Endothelial cell of umbilical vein (primary cell): ENCODE measurements around the gene USP47. TPM values are rescaled to one million over a fixed set of nuclear protein-coding genes. Genes with fewer than 3 reads are reported as not detected.

Experiments
- BruUV-seq: library from RNA; stranded (reverse); fragments of 400-500 nt; replicated peaks from 2 replicates; lab custom pipeline; 2021; lab: Mats Ljungman, UMichigan
- CTCF ChIA-PET: fragments of 300-600, 350-600 bp; sonication (Branson Sonifier 250); formaldehyde crosslinking; loops from one replicate; lab custom pipeline; 2021; ENCODE audit warnings: antibody characterized with exemption, inconsistent platforms; lab: Charles Lee
- POLR2A ChIA-PET: fragments of 300-600, 350-600 bp; sonication (Branson Sonifier 250); formaldehyde crosslinking; loops from one replicate; lab custom pipeline; 2021; ENCODE audit warnings: antibody characterized with exemption, inconsistent platforms; lab: Charles Lee
- DNase-seq: peaks from one replicate; pipeline ENCODE4 v3.0.0-alpha.2; 2011; ENCODE audit warnings: low read depth, low spot score
- FAIRE-seq: peaks from 2 replicates; lab custom pipeline; 2011; peaks lifted over from hg19 to GRCh38; lab: Jason Lieb, UNC
- H2AFZ ChIP-seq: 2 replicates; pipeline ENCODE4 v1.6.0; 2012; ENCODE audit warnings: low read depth, low read length, control low read depth, inconsistent platforms
- H3K27ac ChIP-seq: 2 replicates; pipeline ENCODE4 v1.5.1; 2011; ENCODE audit warnings: low read depth, mild to moderate bottlenecking, control low read depth, low read length, moderate library complexity; ENCODE audit not compliant: insufficient read depth
- H3K27me3 ChIP-seq, 2 experiments: 2 replicates each; pipeline versions ENCODE4 v1.6.0 to v1.6.1; 2011; ENCODE audit warnings: low read length in 2 of 2, mixed read lengths in 1 of 2; ENCODE audit not compliant: control insufficient read depth in 2 of 2, insufficient read depth in 2 of 2
- H3K36me3 ChIP-seq, 2 experiments: 2 replicates in 1 of 2; 3 replicates in 1 of 2; pipeline ENCODE4 v1.5.1; 2011; ENCODE audit warnings: low read length in 2 of 2, mild to moderate bottlenecking in 1 of 2, moderate library complexity in 1 of 2; ENCODE audit not compliant: control insufficient read depth in 2 of 2, insufficient read depth in 2 of 2; ENCODE audit errors: extremely low read depth in 1 of 2
- H3K4me1 ChIP-seq: 3 replicates; pipeline ENCODE4 v1.5.1; 2011; ENCODE audit warnings: mild to moderate bottlenecking, low read length; ENCODE audit not compliant: control insufficient read depth, insufficient read depth; ENCODE audit errors: extremely low read depth
- H3K4me2 ChIP-seq: 2 replicates; pipeline ENCODE4 v1.6.1; 2011; ENCODE audit warnings: low read length, control low read depth, mixed read lengths; ENCODE audit not compliant: insufficient read depth
- H3K4me3 ChIP-seq, 3 experiments: fragments of 200-600 bp in 1 of 3; sonication (generic), shearing (Covaris generic) in 1 of 3; replicated peaks in 1 of 3; 2 replicates each; pipeline ENCODE4 v1.5.1; 2011 to 2016; ENCODE audit warnings: control low read depth in 3 of 3, low read length in 3 of 3, mild to moderate bottlenecking in 2 of 3, inconsistent platforms in 1 of 3, low read depth in 1 of 3, moderate library complexity in 1 of 3; ENCODE audit not compliant: insufficient read depth in 1 of 3
- H3K79me2 ChIP-seq: 2 replicates; pipeline ENCODE4 v1.6.0; 2012; ENCODE audit warnings: low read length, inconsistent platforms; ENCODE audit not compliant: control insufficient read depth, insufficient read depth
- H3K9ac ChIP-seq: replicated peaks from 2 replicates; pipeline ENCODE3; 2011; ENCODE audit warnings: low read length, control low read depth; ENCODE audit not compliant: insufficient read depth; ENCODE audit errors: extremely low read depth
- H3K9me1 ChIP-seq: replicated peaks from 3 replicates; pipeline ENCODE4 v1.6.0; 2011; ENCODE audit warnings: mild to moderate bottlenecking, low read length; ENCODE audit not compliant: control insufficient read depth, insufficient read depth; ENCODE audit errors: extremely low read depth
- H3K9me3 ChIP-seq: replicated peaks from 2 replicates; pipeline ENCODE4 v1.5.1; 2012; ENCODE audit warnings: low read length, inconsistent platforms; ENCODE audit not compliant: control insufficient read depth, insufficient read depth
- H4K20me1 ChIP-seq: replicated peaks from 2 replicates; pipeline ENCODE3; 2011; ENCODE audit warnings: mild to moderate bottlenecking, low read length; ENCODE audit not compliant: control insufficient read depth, insufficient read depth; ENCODE audit errors: extremely low read depth
- CTCF ChIP-seq, 2 donors: IDR thresholded peaks; 1 replicate in 1 of 2; 2 replicates in 1 of 2; pipeline ENCODE4 v1.5.1; 2011; ENCODE audit warnings: low read length in 2 of 2, mild to moderate bottlenecking in 2 of 2, moderate library complexity in 2 of 2, control low read depth in 1 of 2, inconsistent platforms in 1 of 2, low read depth in 1 of 2; ENCODE audit not compliant: insufficient read depth in 1 of 2; ENCODE audit errors: extremely low read depth in 1 of 2
- EZH2 ChIP-seq: IDR thresholded peaks from 2 replicates; pipeline ENCODE4 v1.6.1; 2012; ENCODE audit warnings: borderline replicate concordance, low read depth, mild to moderate bottlenecking, moderate library complexity, low read length, inconsistent platforms; ENCODE audit not compliant: severe bottlenecking
- FOS ChIP-seq: IDR thresholded peaks from 2 replicates; pipeline ENCODE4 v1.6.1; 2011; ENCODE audit warnings: mild to moderate bottlenecking, low read length, moderate library complexity, borderline replicate concordance; ENCODE audit not compliant: insufficient read depth
- GATA2 ChIP-seq: IDR thresholded peaks from 2 replicates; pipeline ENCODE4 v1.7.0; 2011; ENCODE audit warnings: low read depth, mild to moderate bottlenecking, moderate library complexity, mixed read lengths, low read length; ENCODE audit not compliant: insufficient read length, insufficient read depth
- JUN ChIP-seq: IDR thresholded peaks from 2 replicates; pipeline ENCODE4 v1.6.1; 2011; ENCODE audit warnings: borderline replicate concordance, low read depth; ENCODE audit not compliant: insufficient read length, insufficient read depth
- MAX ChIP-seq: IDR thresholded peaks from 2 replicates; pipeline ENCODE4 v1.6.1; 2011; ENCODE audit not compliant: insufficient read depth, insufficient read length
- POLR2AphosphoS5 ChIP-seq: IDR thresholded peaks from 2 replicates; pipeline ENCODE4 v1.6.1; 2012; ENCODE audit warnings: low read depth, mild to moderate bottlenecking, control low read depth, low read length, moderate library complexity; ENCODE audit not compliant: insufficient read depth
- dilution Hi-C: fragments of 300-500 bp; cut with MboI; formaldehyde crosslinking; loops from one replicate; pipeline ENCODE4 v1.15.0; 2019; ENCODE audit warnings: low sequenced_read_pairs; ENCODE audit not compliant: extremely low pct_ligation_motif_present
- intact Hi-C: fragments of 100-400 bp; cut with micrococcal nuclease; formaldehyde crosslinking; loops from one replicate; pipeline ENCODE4 v1.10.0; 2022
- polyA plus RNA-seq, 4 experiments: library from polyadenylated mRNA; depleted of rRNA in 3 of 4; stranded (reverse) in 3 of 4; unstranded in 1 of 4; fragments of >200 nt; gene quantifications; 2 replicates each; pipeline versions ENCODE4 v1.2.1 to v1.2.3, GENCODE V29; 2011 to 2012; ENCODE audit warnings: missing spikeins in 1 of 4
- total RNA-seq: library from RNA; stranded (reverse); gene quantifications from 2 replicates; pipeline ENCODE4 v1.2.3, GENCODE V29; 2021

The USP47 gene
- total and polyA plus RNA-seq, 2 donors (not counting 3 experiments of a cell fraction or from before 2014, with no cell fraction given), result 7.8 to 38.0 TPM

GRCh38 chr11:11988099-11988651 is 146.4 kb downstream of the USP47 start:
- no peaks in the 10 kb centered on the region for H3K27me3 ChIP-seq
- H4K20me1 ChIP-seq, result no peaks in the 10 kb centered on the region
- TSS peak; percentile 53 for BruUV-seq
- FAIRE-seq (peak; percentile 18), DNase-seq (peak; percentile 83)
- no peak overlapping the region for H3K4me3 ChIP-seq
- H3K36me3 ChIP-seq, result peaks cover 0 to 4% of the 10 kb centered on the region in 2 experiments
- H3K4me2 ChIP-seq, result peak overlapping the region; percentile 67
- ChIA-PET CTCF (interaction anchor here (0.6 to 1.8 kb wide), 9 partner anchors 10 to 298 kb away, joined by 3 to 17 read pairs (median 4); partner anchors contain the start of gene DKK3), POLR2A (interaction anchor here (0.5 to 1.0 kb wide), 2 partner anchors 8 to 795 kb away, joined by 3 to 4 read pairs; no protein-coding TSS in a partner anchor)
- H3K79me2 ChIP-seq, result no peaks in the 10 kb centered on the region
- TF ChIP-seq FOS (peak; percentile 56), POLR2AphosphoS5 (no peak), GATA2 (peak; percentile 45), MAX (no peak), JUN (peak; percentile 53), CTCF (IDR thresholded peaks at IDR 0.05; ENCODE audit: extremely low read depth in 1 of 2, insufficient read depth in 1 of 2, low read depth in 1 of 2, low read length in 2 of 2) (peak in 1 of 2 donors; percentile 2), EZH2 (no peak)
- no peaks in the 10 kb centered on the region for H3K9me3 ChIP-seq
- intact Hi-C loops, result loop anchor here (1.0 kb wide), 1 partner anchor 56 kb away; no protein-coding TSS in a partner anchor
- H2AFZ ChIP-seq, result peak overlapping the region; percentile 30
- H3K9me1 ChIP-seq, result no peaks in the 10 kb centered on the region
- H3K9ac ChIP-seq, result peak overlapping the region; percentile 69
- dilution Hi-C loops, result no loop called here
- peak overlapping the region; percentile 75 for H3K27ac ChIP-seq
- peaks cover 43% of the 10 kb centered on the region for H3K4me1 ChIP-seq
